H1 (cell line): Measurements from ENCODE around the gene WNT8B. TPM values are rescaled to one million over a fixed set of nuclear protein-coding genes. Genes with fewer than 3 reads are reported as not detected.

Experiments
- E2F6 ChIP-seq: IDR thresholded peaks from 2 replicates; pipeline ENCODE4 v1.6.1; 2012; ENCODE audit warnings: inconsistent platforms
- polyA plus RNA-seq, 7 experiments: library from polyadenylated mRNA; depleted of rRNA in 3 of 7; stranded (reverse) in 5 of 7; unstranded in 2 of 7; fragments of >200 nt in 5 of 7; fragments of 200-250 nt in 2 of 7; gene quantifications; 1 replicate in 5 of 7; 2 replicates in 1 of 7; 4 replicates in 1 of 7; pipeline versions ENCODE4 v1.2.1 to v1.2.3, GENCODE V29; 2011 to 2013; ENCODE audit warnings: missing spikeins in 2 of 7, mixed read lengths in 2 of 7
- total RNA-seq: library from RNA; stranded (reverse); fragmentation: NEBNext Ultra II Directional; extraction: Animal tissue kit (Norgen Biotek cat#: 25700); gene quantifications from 2 replicates; pipeline ENCODE4 v1.2.1, GENCODE V29; 2021

WNT8B gene
- total and polyA plus RNA-seq, 2 of the 8 experiments (the other 6 are each of a cell fraction or from before 2014, with no cell fraction given): 0.20 to 0.67 TPM

GRCh38 chr10:100496567-100496966, 33.8 kb downstream of the WNT8B start (continued):
- TF ChIP-seq E2F6: no peak
